ENCODE data around the gene OR1L8. TPM values are rescaled to one million over a fixed set of nuclear protein-coding genes. Genes with fewer than 3 reads are reported as not detected.
"Not testable (repeated sequence)": the region's sequence is repeated elsewhere in the genome, so short reads cannot be mapped to it uniquely, and the experiment has no call there.

OR1L8 gene
- total RNA-seq, 1 experiment from 2014 or later: not detected

DNA sequence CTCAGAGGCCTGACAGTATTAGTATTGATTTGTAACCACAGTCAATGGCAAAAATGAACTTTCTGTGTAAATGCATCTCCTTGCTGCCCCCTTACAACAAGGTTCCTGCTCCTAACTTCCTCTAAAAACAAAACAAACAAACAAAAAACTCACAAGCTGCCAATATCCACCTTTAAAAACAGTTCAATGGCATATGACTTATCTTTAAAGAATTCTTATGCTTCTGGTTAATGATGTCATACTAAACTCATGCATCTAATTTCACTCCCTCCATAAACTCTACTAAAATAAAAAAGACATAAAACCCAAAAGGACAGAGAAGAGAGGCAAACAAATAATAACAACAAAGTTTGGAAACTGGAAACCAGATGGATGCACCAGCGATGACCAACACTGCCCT is 47.0 kb downstream of the OR1L8 start:
- Histone ChIP-seq H3K4me3 (no peak overlapping the region), H3K27me3 (no peaks in the 10 kb centered on the region), H3K36me3 (no peaks in the 10 kb centered on the region), H3K9me3 (no peaks in the 10 kb centered on the region)
- no peak for DNase-seq

DNA sequence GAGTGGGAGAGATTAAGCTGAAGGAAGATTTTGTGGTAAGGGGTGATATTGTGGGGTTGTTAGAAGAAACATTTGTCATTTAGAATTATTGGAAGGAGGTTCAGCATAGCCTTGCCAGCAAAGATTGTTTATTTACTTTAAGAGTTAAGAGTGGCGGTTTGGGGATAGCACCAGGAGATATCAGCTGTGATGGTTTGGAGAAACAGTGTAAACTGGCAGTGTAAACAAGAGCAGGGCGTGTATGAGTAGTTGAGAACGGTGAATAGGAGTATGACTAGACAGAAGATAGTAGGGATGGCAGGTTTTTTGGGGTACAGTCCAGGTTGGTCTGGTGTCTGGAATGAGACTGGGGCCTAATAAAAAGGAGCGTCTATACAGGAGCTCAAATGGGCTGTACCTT is 52.0 kb downstream of the OR1L8 start:
- DNase-seq, H3K27me3 ChIP-seq, H3K4me3 ChIP-seq, H3K9me3 ChIP-seq, H3K36me3 ChIP-seq: not testable (repeated sequence)

DNA sequence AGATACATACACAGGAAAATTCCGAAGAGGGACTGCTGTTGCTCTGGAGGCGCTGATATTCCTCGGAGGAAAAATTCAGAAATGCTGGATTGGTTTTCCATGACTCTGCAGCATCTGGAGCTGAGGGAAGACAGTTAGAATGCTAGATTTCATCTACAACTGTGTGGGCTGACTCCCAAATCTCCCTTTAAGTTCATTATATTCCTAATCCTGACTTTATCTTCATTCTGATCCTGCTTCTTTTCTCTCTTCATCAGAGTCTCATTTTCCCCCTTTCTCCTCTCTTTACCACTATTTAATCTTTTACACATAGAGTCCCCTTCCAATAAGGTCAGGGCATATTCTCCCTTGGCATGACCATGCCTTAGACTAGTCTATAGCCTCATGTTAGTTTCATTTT is 56.0 kb downstream of the OR1L8 start, which contains the start of gene OR1N1:
Gene OR1N1, minus strand, starts transcription at position 101 of the 400 bp plus-strand sequence. Its CDS starts 0 bp downstream, at position 101.
- DNase-seq: no peak
- Histone ChIP-seq H3K27me3 (peaks cover 15% of the 10 kb centered on the region), H3K4me3 (no peak within 1 kb of the TSS), H3K9me3 (no peaks in the 10 kb centered on the region), H3K36me3 (no peaks in the 10 kb centered on the region)

DNA sequence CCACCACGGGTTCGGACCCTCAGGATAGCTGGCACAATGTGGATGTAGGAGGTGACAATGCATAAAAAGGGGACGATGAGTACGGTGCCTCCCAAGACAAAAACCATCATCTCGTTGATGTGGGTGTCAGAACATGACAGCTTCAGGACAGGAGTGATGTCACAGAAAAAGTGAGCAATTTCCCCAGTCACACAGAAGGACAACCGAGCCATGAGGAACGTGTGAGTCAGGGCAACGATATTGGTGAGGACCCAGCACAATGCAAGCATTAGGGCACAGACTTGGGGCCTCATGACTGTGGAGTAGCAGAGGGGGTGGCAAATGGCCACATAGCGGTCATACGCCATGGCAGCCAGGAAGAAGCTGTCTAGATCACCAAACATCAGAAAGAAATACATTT is 56.6 kb downstream of the OR1L8 start:
- no peak for DNase-seq
- Histone ChIP-seq H3K36me3 (no peaks in the 10 kb centered on the region), H3K27me3 (peaks cover 15% of the 10 kb centered on the region), H3K4me3 (no peak overlapping the region), H3K9me3 (no peaks in the 10 kb centered on the region)

DNA sequence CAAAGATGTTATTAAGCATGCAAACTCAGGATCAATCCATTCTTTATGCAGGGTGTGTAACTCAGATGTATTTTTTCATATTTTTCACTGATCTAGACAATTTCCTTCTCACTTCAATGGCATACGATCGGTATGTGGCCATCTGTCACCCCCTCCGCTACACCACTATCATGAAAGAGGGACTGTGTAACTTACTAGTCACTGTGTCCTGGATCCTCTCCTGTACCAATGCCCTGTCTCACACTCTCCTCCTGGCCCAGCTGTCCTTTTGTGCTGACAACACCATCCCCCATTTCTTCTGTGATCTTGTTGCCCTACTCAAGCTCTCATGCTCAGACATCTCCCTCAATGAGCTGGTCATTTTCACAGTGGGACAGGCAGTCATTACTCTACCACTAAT is 63.8 kb downstream of the OR1L8 start:
- H3K4me3 ChIP-seq: no peak overlapping the region
- H3K9me3 ChIP-seq: no peaks in the 10 kb centered on the region
- peaks cover 2% of the 10 kb centered on the region for H3K27me3 ChIP-seq
- no peak for DNase-seq
- H3K36me3 ChIP-seq: no peaks in the 10 kb centered on the region

DNA sequence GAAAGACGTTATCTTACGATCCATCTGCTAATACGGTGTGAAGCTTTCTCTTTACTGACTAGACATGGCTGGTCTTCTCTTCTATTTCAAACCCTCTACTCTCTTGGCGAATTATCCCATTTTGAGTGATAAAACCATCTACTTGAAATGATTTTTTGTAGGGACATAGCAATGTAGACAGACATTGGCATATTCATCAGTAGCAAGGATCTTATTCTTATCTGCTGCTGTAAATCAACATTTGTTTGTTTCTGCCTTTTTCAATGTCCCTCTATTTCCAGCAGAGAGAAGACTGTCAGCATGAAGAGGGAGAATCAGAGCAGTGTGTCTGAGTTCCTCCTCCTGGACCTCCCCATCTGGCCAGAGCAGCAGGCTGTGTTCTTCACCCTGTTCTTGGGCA is 64.3 kb downstream of the OR1L8 start, which contains the start of gene OR1J4:
Gene OR1J4, plus strand, starts transcription at position 301 of the 400 bp plus-strand sequence. Its CDS starts 0 bp downstream, at position 301.
- no peak for DNase-seq

DNA sequence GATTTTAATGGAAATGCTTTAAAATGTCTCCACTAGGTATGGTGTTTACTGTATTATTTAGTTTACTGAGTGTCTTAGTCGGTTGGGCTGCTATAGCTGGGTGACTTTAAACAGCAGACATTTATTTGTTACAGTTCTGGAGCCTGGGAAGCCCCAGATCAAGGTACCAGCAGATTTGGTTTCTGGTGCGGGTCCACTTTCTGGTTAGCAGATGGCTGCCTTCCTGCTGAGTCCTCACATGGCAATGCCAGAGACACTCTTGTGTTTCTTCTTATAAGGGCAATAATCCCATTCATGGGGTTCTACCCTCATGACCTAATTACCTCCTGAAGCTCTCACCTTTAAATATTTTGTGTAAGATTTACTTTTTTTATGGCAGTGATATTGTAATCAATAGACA is 65.0 kb downstream of the OR1L8 start:
- Histone ChIP-seq H3K9me3 (no peaks in the 10 kb centered on the region), H3K36me3 (no peaks in the 10 kb centered on the region)

More for the DNA sequence above, 64.3 kb downstream of the OR1L8 start, which contains the start of gene OR1J4:
- Histone ChIP-seq H3K36me3 (no peaks in the 10 kb centered on the region), H3K4me3 (no peak within 1 kb of the TSS), H3K27me3 (peaks cover 2% of the 10 kb centered on the region), H3K9me3 (no peaks in the 10 kb centered on the region)

More for the DNA sequence above, 65.0 kb downstream of the OR1L8 start:
- DNase-seq: no peak
- no peak overlapping the region for H3K4me3 ChIP-seq
- H3K27me3 ChIP-seq: peaks cover 2% of the 10 kb centered on the region

Other genes starting within 250 kb of the OR1L8 start
- gene PTGS1, start 212.4 kb downstream of the OR1L8 start, total RNA-seq (2014; rRNA removed; shearing (Covaris generic); ENCODE audit: low replicate concordance): not detected in 2 replicates
- not detected in 2 replicates for gene OR1J1, start 105.5 kb downstream of the OR1L8 start, total RNA-seq (2014; rRNA removed; shearing (Covaris generic); ENCODE audit: low replicate concordance)
- not detected in 2 replicates for gene OR1J2, start 72.6 kb downstream of the OR1L8 start, total RNA-seq (2014; rRNA removed; shearing (Covaris generic); ENCODE audit: low replicate concordance)
- not detected in 2 replicates for gene OR1J4, start 64.2 kb downstream of the OR1L8 start, total RNA-seq (2014; rRNA removed; shearing (Covaris generic); ENCODE audit: low replicate concordance)
- gene OR1N1, start 56.1 kb downstream of the OR1L8 start, total RNA-seq (2014; rRNA removed; shearing (Covaris generic); ENCODE audit: low replicate concordance): not detected in 2 replicates
- not detected in 2 replicates for gene OR1N2, start 30.3 kb downstream of the OR1L8 start, total RNA-seq (2014; rRNA removed; shearing (Covaris generic); ENCODE audit: low replicate concordance)
- gene OR1Q1, start 31.4 kb upstream of the OR1L8 start, total RNA-seq (2014; rRNA removed; shearing (Covaris generic); ENCODE audit: low replicate concordance): not detected in 2 replicates
- gene OR1B1, start 74.2 kb upstream of the OR1L8 start, total RNA-seq (2014; rRNA removed; shearing (Covaris generic); ENCODE audit: low replicate concordance): not detected in 2 replicates
- not detected in 2 replicates for gene OR1L1, start 78.3 kb upstream of the OR1L8 start, total RNA-seq (2014; rRNA removed; shearing (Covaris generic); ENCODE audit: low replicate concordance)
- gene OR1L3, start 91.7 kb upstream of the OR1L8 start, total RNA-seq (2014; rRNA removed; shearing (Covaris generic); ENCODE audit: low replicate concordance): not detected in 2 replicates
- not detected in 2 replicates for gene OR1L4, start 140.6 kb upstream of the OR1L8 start, total RNA-seq (2014; rRNA removed; shearing (Covaris generic); ENCODE audit: low replicate concordance)
- not detected in 2 replicates for gene OR1L6, start 158.9 kb upstream of the OR1L8 start, total RNA-seq (2014; rRNA removed; shearing (Covaris generic); ENCODE audit: low replicate concordance)
- gene OR5C1, start 205.5 kb upstream of the OR1L8 start, total RNA-seq (2014; rRNA removed; shearing (Covaris generic); ENCODE audit: low replicate concordance): not detected in 2 replicates
- not detected in 2 replicates for gene OR1K1, start 216.7 kb upstream of the OR1L8 start, total RNA-seq (2014; rRNA removed; shearing (Covaris generic); ENCODE audit: low replicate concordance)
- 23.4 and 25.8 TPM in 2 replicates for gene PDCL, start 245.2 kb upstream of the OR1L8 start, total RNA-seq (2014; rRNA removed; shearing (Covaris generic); ENCODE audit: low replicate concordance)